HepG2 (cell line): ENCODE measurements around the gene ZNF581. TPM values are rescaled to one million over a fixed set of nuclear protein-coding genes. Genes with fewer than 3 reads are reported as not detected.

Experiments used
- ATAC-seq: fragments of 200-7000 bp; cut with Tn5 transposase; 3 replicates; pipeline ENCODE4 v1.9.1; 2020; ENCODE audit warnings: mild to moderate bottlenecking, moderate library complexity
- BruUV-seq: library from RNA; stranded (reverse); fragments of 400-500 nt; replicated peaks from 2 replicates; lab custom pipeline; 2021; lab: Mats Ljungman, UMichigan
- CTCF ChIA-PET: fragments of 300-600 bp; formaldehyde crosslinking; extraction: SDS; loops from one replicate; lab custom pipeline; 2021; ENCODE audit warnings: low total read pairs, inconsistent platforms, low intra/inter-chr PET ratio; lab: Yijun Ruan, JAX
- POLR2A ChIA-PET: fragments of 350-600 bp; sonication (Branson Sonifier 250); formaldehyde crosslinking; loops from one replicate; lab custom pipeline; 2020; ENCODE audit warnings: antibody characterized with exemption, inconsistent platforms; lab: Yijun Ruan, JAX
- DNase-seq: peaks from one replicate; pipeline ENCODE4 v3.0.0-alpha.2; 2015; ENCODE audit warnings: low spot score
- FAIRE-seq: peaks from 3 replicates; lab custom pipeline; 2011; peaks lifted over from hg19 to GRCh38; lab: Jason Lieb, UNC
- H2AFZ ChIP-seq: one replicate; pipeline ENCODE4 v1.6.1; 2011; ENCODE audit warnings: low read length, inconsistent platforms
- H3K27ac ChIP-seq: fragments of 300-600 bp; 3 replicates; pipeline ENCODE4 v1.8.0; 2011; ENCODE audit warnings: mixed run types, mild to moderate bottlenecking, mixed read lengths, low read length, inconsistent platforms; ENCODE audit not compliant: insufficient read depth; ENCODE audit errors: extremely low read length
- H3K27me3 ChIP-seq, 2 experiments: fragments of 200-600 bp in 1 of 2; 2 replicates in 1 of 2; 3 replicates in 1 of 2; pipeline versions ENCODE4 v1.6.0 to v1.8.0; 2011; ENCODE audit warnings: low read length in 2 of 2, mild to moderate bottlenecking in 2 of 2, moderate library complexity in 2 of 2, inconsistent platforms in 1 of 2; ENCODE audit not compliant: insufficient read depth in 2 of 2, control insufficient read depth in 1 of 2
- H3K36me3 ChIP-seq, 2 experiments: fragments of 200-600 bp in 1 of 2; replicated peaks in 1 of 2; 2 replicates in 1 of 2; 3 replicates in 1 of 2; pipeline versions ENCODE4 v1.5.1 to v1.8.0; 2011; ENCODE audit warnings: low read length in 2 of 2, inconsistent platforms in 1 of 2; ENCODE audit not compliant: insufficient read depth in 2 of 2, control insufficient read depth in 1 of 2
- H3K4me1 ChIP-seq: 2 replicates; pipeline ENCODE4 v1.5.1; 2012; ENCODE audit warnings: low read length, inconsistent platforms; ENCODE audit not compliant: insufficient read depth
- H3K4me2 ChIP-seq: 2 replicates; pipeline ENCODE4 v1.6.0; 2011; ENCODE audit warnings: low read depth, low read length, inconsistent platforms
- H3K4me3 ChIP-seq, 3 experiments: fragments of 200-600 bp in 1 of 3; sonication (generic), shearing (Covaris generic) in 1 of 3; replicated peaks in 1 of 3; 2 replicates each; pipeline ENCODE4 v1.5.1; 2011 to 2016; ENCODE audit warnings: low read length in 3 of 3, inconsistent platforms in 2 of 3, low read depth in 2 of 3, mild to moderate bottlenecking in 2 of 3, control low read depth in 1 of 3, mixed read lengths in 1 of 3; ENCODE audit not compliant: insufficient read depth in 1 of 3
- H3K79me2 ChIP-seq: one replicate; pipeline ENCODE4 v1.6.1; 2011; ENCODE audit warnings: low read length, inconsistent platforms; ENCODE audit not compliant: insufficient read depth
- H3K9ac ChIP-seq: 2 replicates; pipeline ENCODE4 v1.6.0; 2011; ENCODE audit warnings: mild to moderate bottlenecking, low read depth, low read length, inconsistent platforms; ENCODE audit not compliant: insufficient read depth
- H3K9me3 ChIP-seq: 2 replicates; pipeline ENCODE4 v1.5.1; 2012; ENCODE audit warnings: mild to moderate bottlenecking, low read length
- H4K20me1 ChIP-seq: 2 replicates; pipeline ENCODE4 v1.6.0; 2011; ENCODE audit warnings: inconsistent platforms, mild to moderate bottlenecking, low read length, moderate library complexity; ENCODE audit not compliant: insufficient read depth
- ATF2 ChIP-seq: sonication (generic); formaldehyde crosslinking; IDR thresholded peaks from 2 replicates; pipeline ENCODE4 v1.4.0; 2020; ENCODE audit warnings: missing genetic modification reagents
- BCL6 ChIP-seq: IDR thresholded peaks from 2 replicates; pipeline ENCODE4 v1.6.1; 2016; ENCODE audit warnings: missing genetic modification reagents, missing compliant biosample characterization
- CAMTA2 ChIP-seq: sonication (generic); formaldehyde crosslinking; IDR thresholded peaks from 2 replicates; pipeline ENCODE4 v1.4.0; 2020; ENCODE audit warnings: mild to moderate bottlenecking, missing genetic modification reagents, borderline replicate concordance
- CBX5 ChIP-seq: sonication (generic); formaldehyde crosslinking; IDR thresholded peaks from 2 replicates; pipeline ENCODE4 v1.4.0; 2020; ENCODE audit warnings: missing genetic modification reagents, borderline replicate concordance
- HMG20B ChIP-seq: conservative IDR thresholded peaks from 2 replicates; pipeline ENCODE4 v1.6.1; 2016; ENCODE audit warnings: missing genetic modification reagents, missing compliant biosample characterization
- HNF4A ChIP-seq: sonication (generic); formaldehyde crosslinking; IDR thresholded peaks from 2 replicates; pipeline ENCODE4 v1.4.0; 2020; ENCODE audit warnings: missing genetic modification reagents
- PRDM10 ChIP-seq: sonication (generic); formaldehyde crosslinking; IDR thresholded peaks from 2 replicates; pipeline ENCODE4 v1.4.0; 2020; ENCODE audit warnings: low read depth, missing genetic modification reagents
- REXO4 ChIP-seq: sonication (generic); formaldehyde crosslinking; IDR thresholded peaks from 2 replicates; pipeline ENCODE4 v1.8.0; 2022; ENCODE audit warnings: missing genetic modification reagents, mild to moderate bottlenecking, borderline replicate concordance
- SYNCRIP ChIP-seq: fragments of 200-400 bp; formaldehyde crosslinking; IDR thresholded peaks from 2 replicates; pipeline ENCODE4 v1.6.1; 2018; ENCODE audit warnings: mild to moderate bottlenecking, low read depth, low read length; ENCODE audit not compliant: insufficient read depth
- TBX3 ChIP-seq: fragments of 450-650 bp; IDR thresholded peaks from 2 replicates; pipeline ENCODE4 v1.6.1; 2017; ENCODE audit warnings: antibody characterized with exemption, mild to moderate bottlenecking, inconsistent platforms, borderline replicate concordance
- TEF ChIP-seq: sonication (generic); formaldehyde crosslinking; IDR thresholded peaks from 2 replicates; pipeline ENCODE4 v1.5.0; 2020; ENCODE audit warnings: missing genetic modification reagents
- ZFP62 ChIP-seq: sonication (generic); formaldehyde crosslinking; IDR thresholded peaks from 2 replicates; pipeline ENCODE4 v1.4.0; 2020; ENCODE audit warnings: missing genetic modification reagents
- ZNF382 ChIP-seq: sonication (generic); formaldehyde crosslinking; IDR thresholded peaks from 2 replicates; pipeline ENCODE4 v1.5.0; 2020; ENCODE audit warnings: missing genetic modification reagents, mild to moderate bottlenecking, borderline replicate concordance
- ZNF607 ChIP-seq: sonication (generic); formaldehyde crosslinking; IDR thresholded peaks from 2 replicates; pipeline ENCODE4 v1.5.1; 2020; ENCODE audit warnings: missing genetic modification reagents, mild to moderate bottlenecking, borderline replicate concordance
- WGBS: methylation state at CpG from one replicate; pipeline ENCODE4 v1.1.6; 2017; ENCODE audit warnings: low lambda C conversion rate; 5-methylcytosine and 5-hydroxymethylcytosine counted together
- in situ Hi-C: cut with HindIII; loops from 2 replicates; pipeline ENCODE4 v1.10.0; 2017; ENCODE audit warnings: low pct_unique_long_range_greater_than_20kb; ENCODE audit not compliant: extremely low pct_ligation_motif_present
- intact Hi-C: fragments of 100-400 bp; cut with micrococcal nuclease; formaldehyde crosslinking; loops from one replicate; pipeline ENCODE4 v1.10.0; 2022; ENCODE audit not compliant: unreplicated experiment
- polyA plus RNA-seq, 8 experiments: library from polyadenylated mRNA; depleted of rRNA in 3 of 8; stranded (reverse) in 7 of 8; unstranded in 1 of 8; fragments of >200 nt; fragmentation: Illumina TruSeq in 4 of 8; extraction: Trizol in 4 of 8; gene quantifications; 2 replicates each; pipeline versions ENCODE4 v1.2.1 to v1.2.3, GENCODE V29; 2011 to 2016; ENCODE audit warnings: low read depth in 4 of 8, missing spikeins in 1 of 8, mixed read lengths in 1 of 8; ENCODE audit not compliant: insufficient read depth in 1 of 8
- total RNA-seq, 5 experiments: library from RNA; depleted of rRNA; stranded (reverse); fragments of >200 nt; fragmentation: Illumina TruSeq; extraction: Trizol; gene quantifications; 2 replicates each; pipeline ENCODE4 v1.2.3, GENCODE V29; 2016; ENCODE audit warnings: low read depth in 1 of 5

The ZNF581 gene
- total and polyA plus RNA-seq, 2 of the 13 experiments (the other 11 are each of a cell fraction or from before 2014, with no cell fraction given), result 19.6 to 49.5 TPM

- no peak overlapping the region for H3K4me3 ChIP-seq
- ATAC-seq (no peak), FAIRE-seq (no peak), DNase-seq (no peak)
- H3K36me3 ChIP-seq, result peaks cover 20 to 63% of the 10 kb centered on the region in 2 experiments
- 97% methylated on average over 6 of the region's 6 CpGs for WGBS
- no peak overlapping the region for H3K9ac ChIP-seq
- ChIA-PET CTCF (no interaction called here), POLR2A (no interaction called here)
- no peaks in the 10 kb centered on the region for H3K9me3 ChIP-seq
- no peak overlapping the region for H3K4me2 ChIP-seq
- peaks cover 29% of the 10 kb centered on the region for H3K79me2 ChIP-seq
- peaks cover 63% of the 10 kb centered on the region for H3K4me1 ChIP-seq
- in situ Hi-C loops (no loop called here), intact Hi-C loops (no loop called here)
- no TSS peak for BruUV-seq
- no peak overlapping the region for H3K27ac ChIP-seq
- H2AFZ ChIP-seq, result no peak overlapping the region
- no peaks in the 10 kb centered on the region for H3K27me3 ChIP-seq
- no peaks in the 10 kb centered on the region for H4K20me1 ChIP-seq
- TF ChIP-seq ATF2 (CRISPR knock-in tag) (no peak), HMG20B (no peak), ZFP62 (CRISPR knock-in tag) (no peak), BCL6 (CRISPR knock-in tag) (no peak), CAMTA2 (CRISPR knock-in tag) (no peak), HNF4A (CRISPR knock-in tag) (no peak), TBX3 (no peak), TEF (no peak), ZNF382 (no peak), CBX5 (CRISPR knock-in tag) (no peak), SYNCRIP (no peak), REXO4 (CRISPR knock-in tag) (no peak), ZNF607 (CRISPR knock-in tag) (no peak), PRDM10 (CRISPR knock-in tag) (no peak)
Observed at GRCh38 chr19:55685776-55686175, 42.3 kb downstream of the ZNF581 start.
